GM18951 (cell line): ENCODE data around the gene EME1.
"Not testable (repeated sequence)": the region's sequence is repeated elsewhere in the genome, so short reads cannot be mapped to it uniquely, and the experiment has no call there.

ENCODE experiments used
- POLR2A ChIP-seq: IDR thresholded peaks from 4 replicates; pipeline ENCODE4 v1.6.1; 2011; ENCODE audit warnings: mild to moderate bottlenecking; ENCODE audit not compliant: insufficient read length, insufficient read depth; ENCODE audit errors: extremely low read depth
- in situ Hi-C: fragments of 300-500 bp; cut with MboI; formaldehyde crosslinking; loops from one replicate; pipeline ENCODE4 v1.12.0; 2022; ENCODE audit warnings: low sequenced_read_pairs, mixed read lengths, inconsistent platforms; ENCODE audit not compliant: unreplicated experiment

EME1 gene

GRCh38 chr17:50406578-50406977, 33.5 kb downstream of the EME1 start:
- TF ChIP-seq POLR2A, result no peak
- in situ Hi-C loops, result no loop called here

GRCh38 chr17:50407921-50408320, 34.9 kb downstream of the EME1 start:
- TF ChIP-seq POLR2A, result no peak
- in situ Hi-C loops, result no loop called here

- TF ChIP-seq POLR2A, result no peak
- in situ Hi-C loops, result no loop called here
Measured at GRCh38 chr17:50412188-50412732, 39.2 kb downstream of the EME1 start.

GRCh38 chr17:50414808-50415207, 41.8 kb downstream of the EME1 start:
- in situ Hi-C loops, result no loop called here
- TF ChIP-seq POLR2A, result no peak

GRCh38 chr17:50419577-50419976, 46.5 kb downstream of the EME1 start:
- in situ Hi-C loops, result not testable (repeated sequence)

- in situ Hi-C loops, result no loop called here
- no peak for TF ChIP-seq POLR2A
Measured at GRCh38 chr17:50420419-50421112, 47.5 kb downstream of the EME1 start.

GRCh38 chr17:50421308-50422051, 48.5 kb downstream of the EME1 start:
- TF ChIP-seq POLR2A, result no peak
- in situ Hi-C loops, result no loop called here

- in situ Hi-C loops, result no loop called here
- no peak for TF ChIP-seq POLR2A
Measured at GRCh38 chr17:50422738-50423137, 49.7 kb downstream of the EME1 start.

GRCh38 chr17:50423553-50424159, 50.6 kb downstream of the EME1 start:
- in situ Hi-C loops, result no loop called here
- no peak for TF ChIP-seq POLR2A

GRCh38 chr17:50424246-50424995, 51.4 kb downstream of the EME1 start:
- in situ Hi-C loops, result no loop called here
- TF ChIP-seq POLR2A, result no peak

GRCh38 chr17:50424996-50425681, 52.1 kb downstream of the EME1 start:
- no peak for TF ChIP-seq POLR2A
- in situ Hi-C loops, result no loop called here

GRCh38 chr17:50425682-50426471, 52.8 kb downstream of the EME1 start, which contains the start of gene ACSF2:
ACSF2 (plus strand) TSS chr17:50426218; CDS start chr17:50426262, 44 bp downstream.
- peak; percentile 62 for TF ChIP-seq POLR2A
- in situ Hi-C loops, result no loop called here
